Parietal lobe (tissue), 2 donors: ENCODE data around the gene TAAR9. TPM values are rescaled to one million over a fixed set of nuclear protein-coding genes. Genes with fewer than 3 reads are reported as not detected.

Source experiments
- small RNA-seq: library from RNA; depleted of rRNA; stranded (forward); fragments of <200 nt; gene quantifications from one replicate; pipeline ENCODE3, GENCODE V24; 2014; ENCODE audit warnings: low replicate concordance
- total RNA-seq: library from RNA; depleted of rRNA; stranded (reverse); fragments of >200 nt; gene quantifications from one replicate; pipeline ENCODE4 v1.2.3, GENCODE V29; 2014

TAAR9 gene
- total RNA-seq, result not detected

GRCh38 chr6:132537977-132538376 is at the start of gene TAAR9:
TSS of gene TAAR9 (plus strand) at chr6:132538277. CDS start at chr6:132538290, 13 bp downstream.

GRCh38 chr6:132512638-132513632 is 25.1 kb upstream of the TAAR9 start, which contains the start of gene STX7:
TSS of gene STX7 (minus strand) at chr6:132513116. CDS start at chr6:132503530, 9,586 bp downstream.

GRCh38 chr6:132552372-132552771 is 14.3 kb downstream of the TAAR9 start, which contains the start of gene TAAR8:
TSS of gene TAAR8 (plus strand) at chr6:132552672. CDS start at chr6:132552693, 21 bp downstream.

GRCh38 chr6:132570221-132570777 is 32.2 kb downstream of the TAAR9 start, which contains the start of gene TAAR6:
TSS of gene TAAR6 (plus strand) at chr6:132570322. CDS start at chr6:132570322, 0 bp downstream.

Small RNA genes lying within 50 kb of the gene (small RNA-seq; reads per million reads assigned to genes)
- gene TAAR7P, result not detected

Other genes with a start within 250 kb of the TAAR9 start
- gene MOXD1, start 136.8 kb upstream of the TAAR9 start, total RNA-seq, result 26.9 TPM
- gene STX7, start 25.2 kb upstream of the TAAR9 start, total RNA-seq, result 78.3 TPM
- not detected for gene TAAR8, start 14.4 kb downstream of the TAAR9 start, total RNA-seq
- not detected for gene TAAR6, start 32.0 kb downstream of the TAAR9 start, total RNA-seq
- not detected for gene TAAR5, start 51.5 kb downstream of the TAAR9 start, total RNA-seq
- gene TAAR2, start 86.0 kb downstream of the TAAR9 start, total RNA-seq, result not detected
- gene TAAR1, start 120.9 kb downstream of the TAAR9 start, total RNA-seq, result not detected
- gene VNN1, start 175.8 kb downstream of the TAAR9 start, total RNA-seq, result not detected
- gene VNN2, start 219.6 kb downstream of the TAAR9 start, total RNA-seq, result 0.94 TPM